AG09309 (cell line): ENCODE data around the gene DTNBP1.

Experiments used
- DNase-seq: peaks from one replicate; pipeline ENCODE4 v3.0.0-alpha.2; 2010; ENCODE audit warnings: low read depth
- H3K4me3 ChIP-seq: 2 replicates; pipeline ENCODE4 v1.5.1; 2011; ENCODE audit warnings: mild to moderate bottlenecking, low read depth, low read length, moderate library complexity; ENCODE audit not compliant: control insufficient read depth
- CTCF ChIP-seq: IDR thresholded peaks from 2 replicates; pipeline ENCODE4 v1.5.1; 2011; ENCODE audit warnings: mild to moderate bottlenecking, low read depth, low read length, inconsistent platforms; ENCODE audit not compliant: insufficient read depth, control insufficient read depth; ENCODE audit errors: missing control alignments

The DTNBP1 gene

DNA sequence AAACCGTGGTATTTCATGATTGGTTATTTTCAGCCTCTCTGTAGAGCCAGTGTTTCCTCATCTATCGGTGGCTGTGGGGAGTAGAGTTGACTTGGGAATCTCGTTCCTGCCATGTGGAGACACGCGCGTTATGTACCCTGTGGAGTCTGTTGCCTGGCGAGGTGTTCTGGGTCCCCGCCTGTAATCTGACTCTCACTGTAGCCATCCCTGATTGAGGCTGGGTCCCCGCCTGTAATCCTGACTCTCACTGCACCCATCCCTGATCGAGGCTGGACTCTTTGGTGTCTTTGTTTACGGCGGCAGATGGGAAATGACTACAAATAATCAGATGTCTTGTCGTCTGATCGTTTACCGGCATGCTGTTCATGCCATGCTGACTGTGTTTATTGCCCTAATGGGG, 153.9 kb downstream of the DTNBP1 start:
- TF ChIP-seq CTCF, result no peak
- no peak overlapping the region for H3K4me3 ChIP-seq
- DNase-seq, result no peak

DNA sequence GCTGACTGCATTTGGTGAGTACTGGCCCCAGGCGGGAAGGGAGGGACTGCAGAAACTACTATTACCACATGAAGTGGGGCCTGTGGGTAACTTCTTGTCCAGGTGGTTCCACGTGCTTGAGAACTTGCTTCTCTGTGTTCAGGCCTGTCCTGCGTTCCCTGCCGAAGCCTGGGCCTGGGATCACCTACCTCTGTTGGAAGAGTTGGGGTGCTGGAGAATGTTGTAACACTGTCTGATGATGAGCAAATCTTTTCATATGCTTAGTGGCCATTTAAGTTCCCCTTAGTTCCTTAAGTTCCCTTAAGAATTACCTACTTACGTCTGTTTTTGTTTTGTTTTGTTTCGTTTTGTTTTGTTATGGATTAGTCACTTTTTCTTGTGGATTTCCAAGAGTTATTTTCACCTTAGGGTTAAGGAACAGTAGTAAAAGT, 154.4 kb downstream of the DTNBP1 start:
- DNase-seq, result no peak
- H3K4me3 ChIP-seq, result no peak overlapping the region
- no peak for TF ChIP-seq CTCF

- TF ChIP-seq CTCF, result no peak
- no peak overlapping the region for H3K4me3 ChIP-seq
- DNase-seq, result no peak
Measured at GRCh38 chr6:15507746-15508145, 155.1 kb downstream of the DTNBP1 start.

- no peak overlapping the region for H3K4me3 ChIP-seq
- no peak for TF ChIP-seq CTCF
- no peak for DNase-seq
Measured at GRCh38 chr6:15507221-15507620, 155.6 kb downstream of the DTNBP1 start.

- no peak for TF ChIP-seq CTCF
- no peak for DNase-seq
- no peak overlapping the region for H3K4me3 ChIP-seq
Measured at GRCh38 chr6:15506066-15506465, 156.8 kb downstream of the DTNBP1 start.

- no peak for TF ChIP-seq CTCF
- no peak for DNase-seq
- H3K4me3 ChIP-seq, result no peak overlapping the region
Measured at GRCh38 chr6:15505463-15505918, 157.3 kb downstream of the DTNBP1 start.
